Measurements from ENCODE around the gene ASB6. TPM values are rescaled to one million over a fixed set of nuclear protein-coding genes. Genes with fewer than 3 reads are reported as not detected.
"Not testable (repeated sequence)": the region's sequence is repeated elsewhere in the genome, so short reads cannot be mapped to it uniquely, and the experiment has no call there.

The ASB6 gene
- total RNA-seq, 1 donor from 2014 or later, result 17.4 TPM

GRCh38 chr9:129596541-129597331 is 45.2 kb downstream of the ASB6 start:
- Mint-ChIP-seq H3K27ac (ENCODE audit: unreplicated experiment) (peak overlapping the region; percentile 49), H3K4me3 (ENCODE audit: unreplicated experiment) (peak overlapping the region; percentile 63)

DNA sequence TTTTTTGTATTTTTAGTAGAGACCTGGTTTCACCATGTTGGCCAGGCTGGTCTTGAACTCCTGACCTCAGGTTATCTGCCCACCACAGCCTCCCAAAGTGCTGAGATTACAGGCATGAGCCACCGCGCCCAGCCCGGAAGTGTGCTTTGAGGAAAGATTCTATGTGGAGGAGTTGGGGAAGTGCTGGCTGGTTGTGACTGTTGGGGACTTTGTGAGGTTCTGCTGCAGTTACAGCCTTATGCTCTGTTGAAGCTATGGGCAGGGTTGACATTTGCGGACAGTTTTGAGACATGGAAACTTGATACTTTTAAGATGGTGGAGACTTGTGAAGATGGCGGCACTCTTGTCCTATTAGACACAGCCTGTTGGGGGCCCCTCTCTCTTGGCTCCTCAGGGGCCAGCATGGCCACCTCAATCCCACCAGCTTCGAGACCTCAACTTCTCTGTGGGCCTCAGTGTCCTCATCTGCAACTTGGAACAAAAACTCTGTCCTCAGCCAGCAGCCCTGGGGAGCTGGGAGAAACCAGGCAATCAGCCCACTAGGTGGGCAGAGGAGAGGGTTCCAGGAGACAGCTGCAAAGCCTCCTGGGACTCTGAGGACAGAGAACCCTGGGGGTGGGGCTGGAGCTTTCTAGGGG is 45.9 kb downstream of the ASB6 start:
- H3K9me3 Mint-ChIP-seq (ENCODE audit: low read depth), result no peaks in the 10 kb centered on the region
- no peak overlapping the region for H3K27ac Mint-ChIP-seq (ENCODE audit: unreplicated experiment)
- no peak for DNase-seq (ENCODE audit: low spot score)
- peaks cover 19% of the 10 kb centered on the region for H3K4me1 Mint-ChIP-seq (ENCODE audit: low read depth)
- H3K36me3 Mint-ChIP-seq (ENCODE audit: low read depth), result no peaks in the 10 kb centered on the region
- TF ChIP-seq, protein P1, sequence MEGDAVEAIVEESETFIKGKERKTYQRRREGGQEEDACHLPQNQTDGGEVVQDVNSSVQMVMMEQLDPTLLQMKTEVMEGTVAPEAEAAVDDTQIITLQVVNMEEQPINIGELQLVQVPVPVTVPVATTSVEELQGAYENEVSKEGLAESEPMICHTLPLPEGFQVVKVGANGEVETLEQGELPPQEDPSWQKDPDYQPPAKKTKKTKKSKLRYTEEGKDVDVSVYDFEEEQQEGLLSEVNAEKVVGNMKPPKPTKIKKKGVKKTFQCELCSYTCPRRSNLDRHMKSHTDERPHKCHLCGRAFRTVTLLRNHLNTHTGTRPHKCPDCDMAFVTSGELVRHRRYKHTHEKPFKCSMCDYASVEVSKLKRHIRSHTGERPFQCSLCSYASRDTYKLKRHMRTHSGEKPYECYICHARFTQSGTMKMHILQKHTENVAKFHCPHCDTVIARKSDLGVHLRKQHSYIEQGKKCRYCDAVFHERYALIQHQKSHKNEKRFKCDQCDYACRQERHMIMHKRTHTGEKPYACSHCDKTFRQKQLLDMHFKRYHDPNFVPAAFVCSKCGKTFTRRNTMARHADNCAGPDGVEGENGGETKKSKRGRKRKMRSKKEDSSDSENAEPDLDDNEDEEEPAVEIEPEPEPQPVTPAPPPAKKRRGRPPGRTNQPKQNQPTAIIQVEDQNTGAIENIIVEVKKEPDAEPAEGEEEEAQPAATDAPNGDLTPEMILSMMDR (IDR thresholded peaks at IDR 0.05), result no peak
- no peaks in the 10 kb centered on the region for H3K27me3 Mint-ChIP-seq (ENCODE audit: low read depth)
- H3K4me3 Mint-ChIP-seq (ENCODE audit: unreplicated experiment), result no peak overlapping the region

More at GRCh38 chr9:129596541-129597331, 45.2 kb downstream of the ASB6 start:
- TF ChIP-seq, protein P1 (IDR thresholded peaks at IDR 0.05), result no peak
- Mint-ChIP-seq H3K27me3 (ENCODE audit: low read depth) (no peaks in the 10 kb centered on the region), H3K4me1 (ENCODE audit: low read depth) (peaks cover 19% of the 10 kb centered on the region), H3K9me3 (ENCODE audit: low read depth) (no peaks in the 10 kb centered on the region), H3K36me3 (ENCODE audit: low read depth) (no peaks in the 10 kb centered on the region)
- no peak for DNase-seq (ENCODE audit: low spot score)

GRCh38 chr9:129595311-129595741 is 46.6 kb downstream of the ASB6 start:
- no peaks in the 10 kb centered on the region for H3K27me3 Mint-ChIP-seq (ENCODE audit: low read depth)
- TF ChIP-seq, protein P1 (IDR thresholded peaks at IDR 0.05), result no peak
- no peak overlapping the region for H3K4me3 Mint-ChIP-seq (ENCODE audit: unreplicated experiment)
- no peaks in the 10 kb centered on the region for H3K9me3 Mint-ChIP-seq (ENCODE audit: low read depth)
- no peak for DNase-seq (ENCODE audit: low spot score)
- H3K27ac Mint-ChIP-seq (ENCODE audit: unreplicated experiment), result peak overlapping the region; percentile 22
- H3K4me1 Mint-ChIP-seq (ENCODE audit: low read depth), result peaks cover 19% of the 10 kb centered on the region
- no peaks in the 10 kb centered on the region for H3K36me3 Mint-ChIP-seq (ENCODE audit: low read depth)

- Mint-ChIP-seq H3K27ac (ENCODE audit: unreplicated experiment) (no peak overlapping the region), H3K4me3 (ENCODE audit: unreplicated experiment) (no peak overlapping the region), H3K36me3 (ENCODE audit: low read depth) (no peaks in the 10 kb centered on the region), H3K27me3 (ENCODE audit: low read depth) (no peaks in the 10 kb centered on the region), H3K9me3 (ENCODE audit: low read depth) (no peaks in the 10 kb centered on the region), H3K4me1 (ENCODE audit: low read depth) (peaks cover 19% of the 10 kb centered on the region)
- TF ChIP-seq, protein P1 (IDR thresholded peaks at IDR 0.05), result no peak
- no peak for DNase-seq (ENCODE audit: low spot score)
Measured at GRCh38 chr9:129594632-129595031, 47.3 kb downstream of the ASB6 start.

GRCh38 chr9:129592790-129593189 is 49.2 kb downstream of the ASB6 start:
- H3K27me3 Mint-ChIP-seq (ENCODE audit: low read depth); H3K9me3 Mint-ChIP-seq (ENCODE audit: low read depth); H3K36me3 Mint-ChIP-seq (ENCODE audit: low read depth); H3K27ac Mint-ChIP-seq (ENCODE audit: unreplicated experiment); H3K4me3 Mint-ChIP-seq (ENCODE audit: unreplicated experiment); DNase-seq (ENCODE audit: low spot score): not testable (repeated sequence)
- H3K4me1 Mint-ChIP-seq (ENCODE audit: low read depth), result peaks cover 15% of the 10 kb centered on the region
